ENCODE results near the gene DHX58. TPM values are rescaled to one million over a fixed set of nuclear protein-coding genes. Genes with fewer than 3 reads are reported as not detected.
A peak's percentile ranks its signal among the peaks of the same experiment; 100 is the strongest.

Gene DHX58
- total RNA-seq, 2 donors from 2014 or later: 10.8 to 12.3 TPM

DNA sequence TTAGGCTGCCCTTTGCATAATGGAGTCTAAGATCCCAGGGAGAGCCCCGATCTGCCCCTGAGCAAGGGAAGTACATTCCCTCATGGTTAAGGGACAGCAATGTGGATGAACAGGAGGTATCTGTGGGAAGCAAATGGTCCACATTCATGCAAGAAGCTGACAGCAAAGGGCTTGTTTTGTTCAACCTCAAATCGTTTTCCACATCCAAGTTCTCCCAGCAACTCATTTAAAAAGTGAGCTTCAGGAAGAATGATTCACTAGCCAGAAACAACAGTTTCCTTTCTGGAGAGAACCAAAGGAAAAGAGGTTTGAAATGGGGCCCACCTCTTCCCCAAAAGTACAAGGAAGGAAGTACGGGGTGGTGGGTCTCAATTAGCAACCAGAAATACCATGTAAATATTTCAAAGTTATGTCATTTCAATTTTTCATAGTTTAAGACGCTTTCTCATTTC, 19.5 kb upstream of the DHX58 start:
- ATAC-seq (no peak), DNase-seq (no peak)
- intact Hi-C loops (cut with DNase I, micrococcal nuclease): no loop called here

DNA sequence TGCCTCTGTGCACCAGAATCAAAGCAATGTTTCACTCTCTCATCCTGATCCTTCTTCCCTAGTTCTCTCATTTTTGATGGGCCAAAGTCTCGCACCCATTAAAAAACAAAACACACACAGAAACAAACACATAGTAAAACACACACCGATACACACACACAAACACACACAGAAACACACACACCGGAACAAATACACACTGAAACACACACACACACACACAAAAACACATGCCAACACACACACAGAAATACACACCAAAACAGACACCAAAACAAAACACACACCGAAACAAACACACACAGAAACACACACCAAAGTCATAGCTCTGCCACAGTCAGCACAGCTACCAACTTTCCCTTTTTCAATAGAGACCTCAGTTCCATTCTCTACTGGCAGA, 18.7 kb upstream of the DHX58 start:
- intact Hi-C loops (cut with DNase I, micrococcal nuclease): no loop called here
- DNase-seq (no peak), ATAC-seq (no peak)

GRCh38 chr17:42130310-42130936, 17.9 kb upstream of the DHX58 start:
- DNase-seq: no peak
- no peak for ATAC-seq
- intact Hi-C loops (cut with DNase I, micrococcal nuclease): no loop called here

DNA sequence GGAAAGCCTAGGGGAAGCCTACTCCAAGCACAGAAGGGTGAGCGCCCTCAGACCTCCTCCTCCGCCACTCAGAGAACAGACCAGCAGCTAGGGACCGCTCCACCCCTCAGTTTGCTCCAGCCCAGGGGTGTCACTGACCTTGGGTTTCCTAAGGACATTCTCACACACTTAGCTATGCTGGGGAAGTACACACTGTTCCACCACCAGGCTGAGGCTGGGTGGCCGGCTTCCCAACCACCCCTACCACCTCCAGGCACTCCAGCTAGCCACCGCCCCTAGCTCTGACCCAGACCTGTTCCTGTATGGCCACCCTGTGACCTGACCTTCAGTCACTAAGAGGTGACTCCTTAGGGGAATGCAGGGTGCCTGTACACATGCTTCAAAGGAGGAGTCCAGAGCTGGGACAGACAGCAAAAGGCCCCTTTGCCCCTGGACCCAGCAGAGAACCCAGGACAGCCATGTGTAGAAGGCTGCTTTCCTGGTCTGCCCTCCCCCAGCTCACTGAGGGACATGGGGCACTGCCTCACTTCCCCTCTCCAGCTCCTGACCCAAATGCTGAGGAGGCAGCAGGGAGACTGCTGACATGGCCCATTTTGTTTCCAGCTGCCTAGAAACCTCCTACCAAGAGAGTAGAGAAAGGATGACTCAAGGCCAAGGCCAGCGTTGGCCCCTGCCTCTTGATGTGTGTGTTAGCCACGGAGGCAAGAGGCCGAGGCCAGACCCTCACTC, 16.8 kb upstream of the DHX58 start:
- intact Hi-C loops (cut with DNase I, micrococcal nuclease): loop anchor here in 1 of 2 donors (10.0 kb wide), 1 partner anchor 56 kb away; the partner anchor contains the start of genes HCRT and KCNH4
- DNase-seq: no peak
- no peak for ATAC-seq

DNA sequence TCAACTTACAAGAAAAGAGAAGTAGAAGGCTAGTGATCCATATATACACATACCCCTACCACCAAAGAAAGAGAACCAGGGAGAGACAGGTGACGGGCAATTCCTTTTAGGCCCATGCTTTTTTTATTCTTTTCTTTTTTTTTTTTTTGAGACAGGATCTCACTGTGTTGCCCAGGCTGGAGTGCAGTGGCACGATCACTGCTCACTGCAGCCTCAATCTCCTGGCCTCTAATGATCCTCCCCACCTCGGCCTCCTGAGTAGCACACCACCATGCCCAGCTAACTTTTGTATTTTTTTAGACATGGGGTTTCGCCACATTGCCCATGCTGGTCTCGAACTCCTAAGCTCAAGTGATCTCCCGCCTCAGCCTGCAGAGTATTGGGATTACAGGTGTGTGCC, 14.9 kb upstream of the DHX58 start:
- no peak for ATAC-seq
- DNase-seq: no peak
- intact Hi-C loops (cut with DNase I, micrococcal nuclease): loop anchor here in 1 of 2 donors (10.0 kb wide), 1 partner anchor 57 kb away; the partner anchor contains the start of genes HCRT and KCNH4

DNA sequence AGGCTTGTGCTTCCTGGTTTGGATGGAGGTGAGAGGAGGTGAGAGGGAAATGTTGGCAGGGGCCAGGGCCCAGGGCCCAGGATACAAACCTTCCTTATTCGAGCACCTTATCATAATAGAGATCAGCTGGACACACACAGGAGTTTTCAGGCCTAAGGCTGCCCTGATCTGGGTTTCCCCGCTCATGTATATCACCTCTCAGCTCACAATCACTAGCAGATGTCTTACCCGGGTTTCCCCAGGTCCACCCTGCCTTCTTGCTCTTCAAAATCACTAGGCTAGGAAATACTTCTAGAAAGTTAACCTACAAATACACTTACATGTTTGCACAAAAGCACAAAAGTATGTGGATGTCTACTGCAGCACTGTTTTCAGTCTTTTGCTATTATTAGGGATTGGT, 14.3 kb upstream of the DHX58 start:
- ATAC-seq (no peak), DNase-seq (no peak)
- intact Hi-C loops (cut with DNase I, micrococcal nuclease): loop anchor here in 1 of 2 donors (10.0 kb wide), 1 partner anchor 58 kb away; the partner anchor contains the start of genes HCRT and KCNH4

- no peak for DNase-seq
- intact Hi-C loops (cut with DNase I, micrococcal nuclease): loop anchor here in 1 of 2 donors (10.0 kb wide), 1 partner anchor 59 kb away; the partner anchor contains the start of genes HCRT and KCNH4
- no peak for ATAC-seq
These were observed 13.1 kb upstream of the DHX58 start for GRCh38 chr17:42125565-42125964.

- no peak for DNase-seq
- intact Hi-C loops (cut with DNase I, micrococcal nuclease): loop anchor here in 1 of 2 donors (10.0 kb wide), 1 partner anchor 61 kb away; the partner anchor contains the start of genes HCRT and KCNH4
- ATAC-seq: no peak
These were observed 11.7 kb upstream of the DHX58 start for GRCh38 chr17:42124256-42124655.

GRCh38 chr17:42122371-42123303, 10.1 kb upstream of the DHX58 start, which contains the start of gene HSPB9:
TSS of gene HSPB9 (plus strand) at chr17:42122804. CDS start at chr17:42122851, 47 bp downstream.
- intact Hi-C loops (cut with DNase I, micrococcal nuclease): loop anchor here in 1 of 2 donors (10.0 kb wide), 1 partner anchor 62 kb away; the partner anchor contains the start of genes HCRT and KCNH4
- peak; percentile 84 for ATAC-seq
- peak; percentile 87 to 89 for DNase-seq

GRCh38 chr17:42120770-42121769, 8.6 kb upstream of the DHX58 start, which contains the start of gene KAT2A:
TSS of gene KAT2A (minus strand) at chr17:42121367. CDS start at chr17:42121304, 63 bp downstream.
- ATAC-seq: peak; percentile 78
- intact Hi-C loops (cut with DNase I, micrococcal nuclease): loop anchor here in 1 of 2 donors (10.0 kb wide), 1 partner anchor 64 kb away; the partner anchor contains the start of genes HCRT and KCNH4
- DNase-seq: peak; percentile 77 to 88

- DNase-seq (no peak), ATAC-seq (no peak)
- intact Hi-C loops (cut with DNase I, micrococcal nuclease): loop anchor here in 1 of 2 donors (10.0 kb wide), 1 partner anchor 65 kb away; the partner anchor contains the start of genes HCRT and KCNH4
These were observed 7.8 kb upstream of the DHX58 start for GRCh38 chr17:42120161-42120769.

DNA sequence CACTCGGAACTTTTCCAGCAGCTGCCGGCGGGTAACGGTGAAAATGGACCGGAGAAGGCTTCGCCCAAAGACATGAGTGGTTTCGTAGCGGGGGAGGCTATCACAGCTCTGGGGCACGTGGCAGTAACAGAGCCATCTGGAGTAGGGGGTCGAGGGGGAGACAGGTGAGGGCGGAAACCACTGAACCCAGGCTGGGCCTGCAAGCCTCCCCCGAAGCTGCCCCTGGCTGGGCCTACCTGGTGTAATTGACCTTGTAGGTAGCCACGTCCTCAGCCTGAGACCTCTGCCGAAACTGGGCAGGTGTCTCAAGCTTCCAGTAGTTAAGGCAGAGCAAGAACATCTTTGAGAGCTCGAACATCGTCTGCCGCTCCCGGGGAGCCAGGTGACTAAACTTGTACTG, 6.8 kb upstream of the DHX58 start:
- intact Hi-C loops (cut with DNase I, micrococcal nuclease): loop anchor here (5.0 to 10.0 kb wide), 3 partner anchors 64 to 154 kb away; partner anchors contain the start of genes C17orf113 (in 1 of the 2) and CNP (in 1 of the 2)
- no peak for DNase-seq
- ATAC-seq: no peak

GRCh38 chr17:42118545-42118944, 6.0 kb upstream of the DHX58 start:
- peak in 1 of 2 donors; percentile 53 for DNase-seq
- intact Hi-C loops (cut with DNase I, micrococcal nuclease): loop anchor here (5.0 to 10.0 kb wide), 3 partner anchors 64 to 154 kb away; partner anchors contain the start of genes C17orf113 (in 1 of the 2) and CNP (in 1 of the 2)
- no peak for ATAC-seq

DNA sequence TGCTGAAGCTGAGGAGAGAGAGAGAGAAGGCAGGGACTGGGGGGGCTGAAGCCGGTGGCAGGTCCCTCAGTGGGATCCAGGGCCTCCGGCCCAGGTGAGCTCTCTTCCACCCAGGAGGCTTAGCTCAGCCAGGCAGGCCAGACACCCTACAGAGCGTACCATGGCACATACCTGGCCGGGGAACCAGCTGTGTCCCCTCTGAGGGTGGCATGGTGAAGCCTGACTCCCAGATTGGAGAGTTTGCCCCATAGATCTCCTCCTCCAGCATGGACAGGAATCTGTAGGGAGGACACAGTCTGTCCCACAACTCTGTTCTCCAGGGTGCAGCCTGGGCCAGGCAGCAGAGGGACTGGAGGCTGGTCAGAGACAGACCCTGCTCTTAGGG, 5.6 kb upstream of the DHX58 start:
- DNase-seq (no peak), ATAC-seq (no peak)
- intact Hi-C loops (cut with DNase I, micrococcal nuclease): loop anchor here (5.0 to 10.0 kb wide), 3 partner anchors 63 to 153 kb away; partner anchors contain the start of genes C17orf113 (in 1 of the 2) and CNP (in 1 of the 2)

DNA sequence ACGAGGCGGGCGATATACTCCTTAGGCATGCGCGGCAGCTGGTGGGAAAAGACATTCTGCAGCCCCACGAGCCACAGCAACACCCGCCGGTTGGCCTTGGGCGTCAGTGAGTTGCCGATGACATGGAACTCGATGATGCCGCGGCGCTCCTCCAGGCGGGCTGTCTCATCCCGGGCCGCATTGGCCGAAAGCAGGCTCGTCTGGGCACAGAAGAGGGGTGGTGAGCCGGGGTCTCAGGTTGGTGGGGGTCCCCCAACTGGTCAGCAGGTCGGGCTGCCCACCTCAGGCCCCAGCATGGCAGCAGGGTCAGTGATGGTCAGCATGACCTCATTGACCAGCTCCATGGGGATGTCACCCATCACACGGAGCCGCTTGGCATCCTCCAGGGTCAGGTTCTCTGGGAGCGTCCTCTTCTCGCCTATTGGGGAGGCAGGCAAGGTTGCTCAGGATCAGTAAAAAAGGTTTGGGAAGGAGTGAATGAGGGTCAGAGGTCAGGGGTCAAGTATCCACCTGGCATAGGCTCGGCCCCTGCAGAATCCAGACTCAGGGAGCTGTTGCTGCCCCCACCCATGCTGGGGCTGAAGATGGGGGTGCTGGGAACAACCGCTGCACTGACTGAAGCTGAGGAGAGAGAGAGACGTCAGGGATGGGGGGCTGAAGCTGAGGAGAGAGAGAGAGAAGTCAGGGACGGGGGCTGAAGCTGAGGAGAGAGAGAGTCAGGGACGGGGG, 5.0 kb upstream of the DHX58 start:
- DNase-seq (no peak), ATAC-seq (no peak)
- intact Hi-C loops (cut with DNase I, micrococcal nuclease): loop anchor here (5.0 to 10.0 kb wide), 3 partner anchors 63 to 153 kb away; partner anchors contain the start of genes C17orf113 (in 1 of the 2) and CNP (in 1 of the 2)

Measured in left colon (tissue), 2 donors.